Activated B cell treated with CpG ODN at 0.5 μM for 24 hours (primary cell): ENCODE data around the gene SLC15A5. TPM values are rescaled to one million over a fixed set of nuclear protein-coding genes. Genes with fewer than 3 reads are reported as not detected.

ENCODE experiments used
- ATAC-seq: fragments of 200-7000 bp; cut with Tn5 transposase; one replicate; pipeline ENCODE4 v1.10.0; 2021; ENCODE audit warnings: low read depth, mild to moderate bottlenecking, moderate library complexity
- CTCF ChIA-PET: fragments of 350-600 bp; sonication (Branson Sonifier 250); formaldehyde crosslinking; loops from one replicate; lab custom pipeline; 2021; ENCODE audit warnings: antibody characterized with exemption; lab: Charles Lee
- POLR2A ChIA-PET: fragments of 350-600 bp; sonication (Branson Sonifier 250); formaldehyde crosslinking; loops from one replicate; lab custom pipeline; 2021; ENCODE audit warnings: antibody characterized with exemption; lab: Charles Lee
- DNase-seq: peaks from one replicate; pipeline ENCODE4 v3.0.0; 2022
- H3K27ac Mint-ChIP-seq: one replicate; pipeline ENCODE4 v1.8.0; 2020; ENCODE audit warnings: mixed read lengths
- H3K27me3 Mint-ChIP-seq: one replicate; pipeline ENCODE4 v1.8.0; 2021; ENCODE audit warnings: mixed read lengths
- H3K36me3 Mint-ChIP-seq: one replicate; pipeline ENCODE4 v1.8.0; 2021; ENCODE audit warnings: low read depth, mixed read lengths
- H3K4me1 Mint-ChIP-seq: one replicate; pipeline ENCODE4 v1.8.0; 2021; ENCODE audit warnings: mixed read lengths
- H3K4me3 Mint-ChIP-seq: one replicate; pipeline ENCODE4 v1.8.0; 2020; ENCODE audit warnings: mild to moderate bottlenecking, mixed read lengths
- H3K9me3 Mint-ChIP-seq: one replicate; pipeline ENCODE4 v1.8.0; 2020; ENCODE audit warnings: mixed read lengths
- intact Hi-C: fragments of 100-400 bp; cut with micrococcal nuclease; formaldehyde crosslinking; loops from one replicate; pipeline ENCODE4 v1.15.1; 2024
- total RNA-seq: library from RNA; stranded (reverse); gene quantifications from 2 replicates; pipeline ENCODE4 v1.2.3, GENCODE V29; 2022
- TF ChIP-seq, protein P1 (sequence below): fragments of 200-600 bp; IDR thresholded peaks from one replicate; pipeline ENCODE4 v1.8.0; 2022; ENCODE audit warnings: antibody characterized with exemption, mild to moderate bottlenecking

Gene SLC15A5
- total RNA-seq, 1 donor from 2014 or later: not detected

DNA sequence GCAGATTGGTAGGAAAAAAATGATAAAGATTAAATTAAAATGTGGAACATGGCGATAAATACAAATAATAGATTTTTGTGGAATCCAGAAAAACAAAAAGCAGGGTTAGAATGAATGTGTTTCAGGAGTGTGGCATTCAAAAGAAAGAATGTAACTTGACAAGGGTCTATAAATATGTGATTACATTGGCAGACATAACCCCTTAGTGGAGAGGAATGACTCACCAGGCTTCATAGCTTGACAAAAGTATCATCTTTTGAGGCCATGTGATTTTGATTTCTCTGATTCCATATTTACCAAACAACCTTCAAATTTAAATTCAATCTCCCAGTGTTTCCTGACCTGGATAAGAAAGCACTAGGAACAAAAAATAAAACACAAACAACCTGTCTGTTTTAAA, 45.5 kb upstream of the SLC15A5 start:
- no peaks in the 10 kb centered on the region for H3K27me3 Mint-ChIP-seq
- CTCF ChIA-PET: no interaction called here
- DNase-seq (no peak), ATAC-seq (no peak)
- no peaks in the 10 kb centered on the region for H3K4me1 Mint-ChIP-seq
- H3K27ac Mint-ChIP-seq: no peak overlapping the region
- intact Hi-C loops: no loop called here
- POLR2A ChIA-PET: no interaction called here
- no peaks in the 10 kb centered on the region for H3K36me3 Mint-ChIP-seq
- peaks cover 7% of the 10 kb centered on the region for H3K9me3 Mint-ChIP-seq
- H3K4me3 Mint-ChIP-seq: no peak overlapping the region
- TF ChIP-seq, protein P1, sequence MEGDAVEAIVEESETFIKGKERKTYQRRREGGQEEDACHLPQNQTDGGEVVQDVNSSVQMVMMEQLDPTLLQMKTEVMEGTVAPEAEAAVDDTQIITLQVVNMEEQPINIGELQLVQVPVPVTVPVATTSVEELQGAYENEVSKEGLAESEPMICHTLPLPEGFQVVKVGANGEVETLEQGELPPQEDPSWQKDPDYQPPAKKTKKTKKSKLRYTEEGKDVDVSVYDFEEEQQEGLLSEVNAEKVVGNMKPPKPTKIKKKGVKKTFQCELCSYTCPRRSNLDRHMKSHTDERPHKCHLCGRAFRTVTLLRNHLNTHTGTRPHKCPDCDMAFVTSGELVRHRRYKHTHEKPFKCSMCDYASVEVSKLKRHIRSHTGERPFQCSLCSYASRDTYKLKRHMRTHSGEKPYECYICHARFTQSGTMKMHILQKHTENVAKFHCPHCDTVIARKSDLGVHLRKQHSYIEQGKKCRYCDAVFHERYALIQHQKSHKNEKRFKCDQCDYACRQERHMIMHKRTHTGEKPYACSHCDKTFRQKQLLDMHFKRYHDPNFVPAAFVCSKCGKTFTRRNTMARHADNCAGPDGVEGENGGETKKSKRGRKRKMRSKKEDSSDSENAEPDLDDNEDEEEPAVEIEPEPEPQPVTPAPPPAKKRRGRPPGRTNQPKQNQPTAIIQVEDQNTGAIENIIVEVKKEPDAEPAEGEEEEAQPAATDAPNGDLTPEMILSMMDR: no peak

DNA sequence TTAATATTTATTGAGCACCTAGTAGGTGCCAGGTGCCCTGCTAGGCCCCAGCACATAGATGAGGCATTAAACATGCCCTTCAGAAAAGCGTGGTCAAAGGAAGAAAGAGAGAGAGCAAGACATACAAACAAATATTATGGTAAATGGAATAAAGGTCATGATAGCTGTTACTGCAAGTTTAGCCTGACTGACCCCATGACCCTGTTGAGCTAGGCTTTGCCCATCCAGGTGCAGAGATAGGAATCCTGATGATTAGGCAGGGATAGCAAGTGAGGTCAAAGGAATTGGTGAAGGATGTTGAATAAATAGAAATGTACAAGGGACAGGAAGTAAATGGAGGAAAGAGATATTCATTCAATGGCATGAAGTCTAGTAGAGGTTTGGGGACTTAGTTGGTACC, 33.4 kb upstream of the SLC15A5 start:
- ATAC-seq: no peak
- DNase-seq: no peak
- no peaks in the 10 kb centered on the region for H3K36me3 Mint-ChIP-seq
- no peak overlapping the region for H3K27ac Mint-ChIP-seq
- no peaks in the 10 kb centered on the region for H3K27me3 Mint-ChIP-seq
- intact Hi-C loops: no loop called here
- TF ChIP-seq, protein P1: no peak
- no peaks in the 10 kb centered on the region for H3K4me1 Mint-ChIP-seq
- H3K9me3 Mint-ChIP-seq: peaks cover 21% of the 10 kb centered on the region
- no peak overlapping the region for H3K4me3 Mint-ChIP-seq
- CTCF ChIA-PET: no interaction called here
- POLR2A ChIA-PET: no interaction called here

- Mint-ChIP-seq H3K27me3 (no peaks in the 10 kb centered on the region), H3K9me3 (peaks cover 23% of the 10 kb centered on the region), H3K27ac (no peak overlapping the region), H3K4me1 (no peaks in the 10 kb centered on the region), H3K4me3 (no peak overlapping the region), H3K36me3 (no peaks in the 10 kb centered on the region)
- TF ChIP-seq, protein P1: no peak
- CTCF ChIA-PET: no interaction called here
- POLR2A ChIA-PET: no interaction called here
- no peak for ATAC-seq
- intact Hi-C loops: no loop called here
- DNase-seq: no peak
These were observed 30.5 kb upstream of the SLC15A5 start for GRCh38 chr12:16307856-16308475.

GRCh38 chr12:16303939-16304338, 26.5 kb upstream of the SLC15A5 start:
- Mint-ChIP-seq H3K4me1 (no peaks in the 10 kb centered on the region), H3K27ac (no peak overlapping the region), H3K36me3 (no peaks in the 10 kb centered on the region), H3K9me3 (peaks cover 12% of the 10 kb centered on the region), H3K27me3 (no peaks in the 10 kb centered on the region), H3K4me3 (no peak overlapping the region)
- intact Hi-C loops: no loop called here
- CTCF ChIA-PET: interaction anchor here (0.6 kb wide), 1 partner anchor 363 kb away, joined by 3 read pairs; no protein-coding TSS in a partner anchor
- ATAC-seq: no peak
- DNase-seq: no peak
- TF ChIP-seq, protein P1: no peak
- POLR2A ChIA-PET: no interaction called here

DNA sequence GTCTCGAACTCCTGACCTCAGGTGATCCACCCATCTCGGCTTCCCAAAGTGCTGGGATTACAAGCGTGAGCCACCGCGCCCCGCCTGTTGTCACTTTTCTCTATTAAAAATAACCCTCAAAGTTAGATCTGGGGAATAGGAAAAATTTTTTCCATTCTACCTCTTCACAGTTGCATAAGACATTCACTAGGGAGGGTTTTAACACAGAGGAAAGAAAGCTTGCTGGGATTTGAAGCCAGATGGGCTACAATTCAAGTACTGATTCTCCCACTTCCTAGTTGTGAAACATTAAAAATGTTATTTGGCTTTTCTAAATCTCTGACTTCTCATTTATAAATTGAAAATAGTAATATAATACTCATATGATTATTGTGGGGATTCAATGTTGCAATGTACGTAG, 23.3 kb upstream of the SLC15A5 start:
- CTCF ChIA-PET: no interaction called here
- intact Hi-C loops: no loop called here
- Mint-ChIP-seq H3K27me3 (no peaks in the 10 kb centered on the region), H3K9me3 (no peaks in the 10 kb centered on the region), H3K4me3 (no peak overlapping the region), H3K4me1 (no peaks in the 10 kb centered on the region), H3K36me3 (no peaks in the 10 kb centered on the region), H3K27ac (no peak overlapping the region)
- ATAC-seq: no peak
- POLR2A ChIA-PET: no interaction called here
- DNase-seq: no peak
- TF ChIP-seq, protein P1: no peak
